Activated CD8-positive, alpha-beta memory T cell treated with anti-CD3 and anti-CD28 coated beads, Interleukin-2, amount 50 U/mL, for 24 hours (primary cell): ENCODE data around the gene LGI1.

Source experiments
- DNase-seq: peaks from one replicate; pipeline ENCODE4 v3.0.0-alpha.2; 2020; ENCODE audit errors: extremely low read depth

Gene LGI1

GRCh38 chr10:93757801-93758507 lies at the start of gene LGI1:
LGI1 (plus strand) TSS chr10:93757936; CDS start chr10:93758145, 209 bp downstream.
- no peak for DNase-seq

GRCh38 chr10:93710333-93710909 lies 47.3 kb upstream of the LGI1 start:
- DNase-seq = no peak

GRCh38 chr10:93711891-93712290 lies 45.8 kb upstream of the LGI1 start:
- no peak for DNase-seq

- DNase-seq = no peak
Measured at GRCh38 chr10:93712593-93712992, 45.1 kb upstream of the LGI1 start.

DNA sequence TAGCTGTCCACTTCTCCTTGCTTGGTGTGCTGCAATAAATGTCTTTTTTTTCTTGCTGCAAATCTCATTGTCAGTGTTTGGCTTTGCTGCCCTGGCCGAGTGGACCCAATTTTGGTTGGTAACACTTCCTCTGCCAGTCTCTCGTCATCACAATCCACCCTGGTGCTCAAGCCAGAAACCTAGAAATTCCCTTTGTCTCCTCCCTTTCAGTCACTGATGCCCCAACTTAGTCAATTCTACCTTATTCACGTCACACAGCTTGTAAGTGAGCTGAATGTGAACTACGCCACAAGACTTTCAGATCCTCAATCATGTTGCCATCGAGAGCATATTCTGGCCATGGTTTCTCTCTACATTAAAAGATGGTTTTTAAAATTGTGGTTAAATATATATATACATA lies 42.4 kb upstream of the LGI1 start:
- no peak for DNase-seq

GRCh38 chr10:93716766-93717165 lies 41.0 kb upstream of the LGI1 start:
- no peak for DNase-seq

DNA sequence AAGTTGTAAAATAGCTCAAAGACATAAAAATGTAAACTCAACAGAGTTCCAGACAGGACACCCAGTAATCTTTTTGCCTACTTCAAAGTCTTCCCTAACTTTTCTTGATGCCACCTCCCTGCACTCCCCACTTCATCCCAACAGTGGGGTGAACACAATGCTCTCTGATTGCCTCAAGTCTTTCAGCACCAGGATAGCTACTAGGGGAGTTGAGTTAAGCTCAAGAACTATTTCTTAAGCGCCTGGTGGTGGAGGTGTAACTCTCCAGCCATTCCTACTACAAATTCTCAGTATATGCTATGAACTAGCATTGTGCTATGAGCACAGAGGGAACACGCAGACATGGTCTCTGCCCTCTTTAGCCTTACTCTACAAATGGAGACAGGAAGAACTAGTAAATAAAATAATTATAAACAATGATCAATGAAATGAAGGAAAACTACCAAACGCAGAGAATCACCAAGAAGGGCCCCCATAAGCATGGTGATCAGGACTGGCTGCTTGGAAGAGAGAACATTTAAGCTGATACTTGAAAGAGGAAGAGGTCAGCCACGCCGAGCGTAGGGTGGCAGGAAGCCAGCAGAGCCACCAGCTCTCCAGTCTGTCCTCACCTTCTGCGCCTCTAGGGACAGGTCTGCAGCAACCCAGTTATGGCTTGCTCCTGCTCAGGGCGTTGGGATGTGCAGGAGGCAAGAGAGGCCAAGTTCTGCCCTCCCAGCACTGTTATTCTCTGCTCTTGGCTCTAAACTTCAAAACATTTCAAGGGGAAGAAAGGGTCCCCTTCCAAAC lies 38.6 kb upstream of the LGI1 start:
- DNase-seq = no peak

DNA sequence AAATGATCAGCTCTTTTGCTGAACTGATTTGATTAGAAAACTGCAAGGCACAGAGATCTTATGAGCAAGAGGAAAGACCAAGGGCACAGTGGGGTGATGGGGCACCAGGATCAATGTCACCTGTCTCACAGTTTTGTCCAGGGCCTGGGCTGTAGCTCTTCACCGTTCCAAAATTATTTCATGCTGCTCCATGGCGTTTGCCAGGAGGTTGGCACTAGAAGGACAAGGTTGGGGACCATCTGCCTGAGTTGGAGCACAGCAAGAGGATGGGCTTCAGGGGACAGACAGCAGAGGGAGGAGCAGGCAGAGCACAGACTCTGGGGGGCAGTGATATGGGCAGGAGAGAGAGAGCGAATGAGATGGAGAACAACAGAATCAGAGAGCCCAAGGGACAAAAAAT lies 37.8 kb upstream of the LGI1 start:
- no peak for DNase-seq

GRCh38 chr10:93722550-93722949 lies 35.2 kb upstream of the LGI1 start:
- no peak for DNase-seq

- DNase-seq = no peak
Measured at GRCh38 chr10:93723153-93723552, 34.6 kb upstream of the LGI1 start.

- no peak for DNase-seq
Measured at GRCh38 chr10:93726024-93726423, 31.7 kb upstream of the LGI1 start.

GRCh38 chr10:93741367-93741766 lies 16.4 kb upstream of the LGI1 start:
- no peak for DNase-seq

- DNase-seq = no peak
Measured at GRCh38 chr10:93742633-93743349, 14.9 kb upstream of the LGI1 start.

DNA sequence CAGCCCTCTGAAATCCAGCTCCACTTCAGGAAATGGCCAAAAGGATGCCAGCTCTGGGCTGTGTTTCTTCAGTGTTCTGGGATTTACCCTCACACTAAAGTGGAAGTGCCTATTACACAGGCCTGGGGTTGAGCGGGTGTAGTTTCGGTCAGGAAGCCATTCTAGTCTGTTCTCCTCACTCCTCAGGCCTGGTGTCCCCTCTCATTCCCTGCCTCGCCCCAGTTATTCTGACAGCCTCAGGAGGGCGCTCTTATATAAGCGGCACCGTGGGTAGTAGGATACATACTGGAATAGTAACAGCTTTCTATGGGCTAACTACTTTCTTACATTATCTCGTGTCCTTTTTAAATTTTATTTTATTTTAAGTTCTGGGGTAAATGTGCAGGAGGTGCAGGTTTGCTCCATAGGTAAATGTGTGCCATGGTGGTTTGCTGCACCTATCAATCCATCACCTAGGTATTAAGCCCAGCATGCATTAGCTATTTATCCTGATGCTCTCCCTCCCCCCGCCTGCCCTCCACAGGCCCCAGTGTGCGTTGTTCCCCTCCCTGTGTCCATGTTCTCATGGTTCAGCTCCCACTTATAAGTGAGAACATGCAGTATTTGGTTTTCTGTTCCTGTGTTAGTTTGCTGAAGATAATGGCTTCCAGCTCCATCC lies 12.2 kb upstream of the LGI1 start:
- DNase-seq = no peak

GRCh38 chr10:93746844-93747284 lies 10.9 kb upstream of the LGI1 start:
- DNase-seq = no peak

GRCh38 chr10:93749218-93749799 lies 8.4 kb upstream of the LGI1 start:
- DNase-seq = no peak

DNA sequence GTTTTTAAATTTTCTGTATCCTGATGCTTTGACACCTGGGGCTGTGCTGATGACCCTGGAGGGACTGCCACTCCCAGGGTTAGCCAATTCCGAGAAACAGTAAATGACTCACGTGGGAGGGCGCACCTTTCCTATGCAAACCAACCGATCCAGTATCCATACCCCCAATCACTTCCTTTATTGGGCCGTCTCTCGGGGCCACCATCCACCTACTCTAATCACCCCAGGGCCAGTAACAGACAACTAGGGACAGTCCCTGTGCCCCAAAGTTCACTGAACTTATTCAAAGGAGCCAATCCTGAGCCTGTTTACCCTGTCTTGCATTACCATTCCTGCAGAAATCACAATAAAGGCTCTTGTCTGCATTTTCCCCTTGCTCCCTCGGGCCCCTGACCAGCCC lies 6.6 kb upstream of the LGI1 start:
- no peak for DNase-seq

DNA sequence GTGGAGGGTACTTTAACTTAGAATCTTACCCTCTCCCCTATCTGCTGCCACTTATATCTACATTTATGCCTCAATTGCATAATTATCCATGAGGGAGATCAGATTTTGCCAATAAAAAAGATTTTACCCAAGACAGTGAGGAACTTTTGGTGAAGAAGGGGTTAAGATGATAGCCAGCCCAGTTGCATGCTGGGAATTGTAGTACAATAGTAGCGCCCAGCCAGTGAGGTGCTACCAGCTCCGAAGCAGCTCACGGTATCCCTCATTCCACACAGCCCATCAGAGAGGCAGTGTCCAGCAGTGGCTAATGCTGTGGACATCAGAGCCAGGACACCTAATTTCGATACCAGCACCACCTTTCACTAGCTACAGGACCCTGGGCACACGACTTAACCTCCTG lies 5.9 kb upstream of the LGI1 start:
- no peak for DNase-seq

- DNase-seq = no peak
Measured at GRCh38 chr10:93752761-93753160, 5.0 kb upstream of the LGI1 start.

DNA sequence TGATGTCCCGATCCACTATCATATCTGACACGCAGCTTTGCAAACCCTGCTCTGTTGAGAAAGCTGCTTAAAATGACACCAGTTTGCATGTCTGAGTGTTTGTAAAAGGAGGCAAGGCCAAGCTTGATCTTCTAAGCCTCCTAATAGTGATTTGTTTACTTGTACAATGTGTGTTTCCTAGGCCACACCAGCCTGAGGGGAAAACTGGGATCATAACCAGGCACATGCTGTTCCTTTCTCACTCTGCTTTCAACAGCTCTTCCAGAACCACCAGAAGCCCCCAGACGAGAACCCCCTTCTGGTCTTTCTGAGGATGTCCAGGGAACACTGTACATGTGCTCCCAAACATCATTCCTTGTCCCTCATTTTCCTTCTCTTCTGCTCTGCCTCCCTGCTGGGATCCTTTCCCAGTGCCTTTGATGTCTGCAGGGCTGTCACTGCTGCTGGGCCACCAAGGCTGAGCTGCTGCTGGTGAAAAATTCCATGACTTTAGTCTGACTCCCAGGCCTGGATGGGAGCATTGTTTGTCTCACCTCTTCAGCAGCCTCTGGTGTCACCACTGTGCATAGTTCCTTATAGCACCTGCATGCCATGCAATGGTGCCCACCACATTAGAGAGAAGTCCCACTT lies 4.0 kb upstream of the LGI1 start:
- no peak for DNase-seq

DNA sequence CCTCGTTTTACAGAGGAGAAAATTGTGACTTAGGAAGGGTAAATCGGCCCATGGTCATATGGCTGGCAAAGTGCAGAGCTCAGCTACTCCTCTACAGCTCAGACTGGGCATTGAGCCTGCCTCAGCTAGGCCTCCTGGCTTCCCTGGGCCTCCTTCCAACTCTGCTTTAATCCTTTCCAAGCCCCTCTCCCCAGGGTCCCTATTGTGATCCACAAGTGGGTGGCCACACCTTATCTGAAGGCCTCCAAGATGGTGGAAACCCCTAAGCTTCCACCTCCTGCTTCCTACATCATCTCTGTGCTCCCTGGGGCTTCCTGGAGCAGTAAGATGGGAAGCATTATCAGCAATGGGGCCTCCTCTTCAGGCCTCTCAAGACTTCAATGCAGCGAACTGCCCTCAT lies 3.0 kb upstream of the LGI1 start:
- DNase-seq = no peak
